T-helper 2 cell (primary cell): ENCODE data around the gene SLC12A7.

Experiments
- DNase-seq, 5 experiments: peaks; one replicate each; pipeline versions ENCODE4 v3.0.0 to v3.0.0-alpha.2; 2012 to 2022

Gene SLC12A7

DNA sequence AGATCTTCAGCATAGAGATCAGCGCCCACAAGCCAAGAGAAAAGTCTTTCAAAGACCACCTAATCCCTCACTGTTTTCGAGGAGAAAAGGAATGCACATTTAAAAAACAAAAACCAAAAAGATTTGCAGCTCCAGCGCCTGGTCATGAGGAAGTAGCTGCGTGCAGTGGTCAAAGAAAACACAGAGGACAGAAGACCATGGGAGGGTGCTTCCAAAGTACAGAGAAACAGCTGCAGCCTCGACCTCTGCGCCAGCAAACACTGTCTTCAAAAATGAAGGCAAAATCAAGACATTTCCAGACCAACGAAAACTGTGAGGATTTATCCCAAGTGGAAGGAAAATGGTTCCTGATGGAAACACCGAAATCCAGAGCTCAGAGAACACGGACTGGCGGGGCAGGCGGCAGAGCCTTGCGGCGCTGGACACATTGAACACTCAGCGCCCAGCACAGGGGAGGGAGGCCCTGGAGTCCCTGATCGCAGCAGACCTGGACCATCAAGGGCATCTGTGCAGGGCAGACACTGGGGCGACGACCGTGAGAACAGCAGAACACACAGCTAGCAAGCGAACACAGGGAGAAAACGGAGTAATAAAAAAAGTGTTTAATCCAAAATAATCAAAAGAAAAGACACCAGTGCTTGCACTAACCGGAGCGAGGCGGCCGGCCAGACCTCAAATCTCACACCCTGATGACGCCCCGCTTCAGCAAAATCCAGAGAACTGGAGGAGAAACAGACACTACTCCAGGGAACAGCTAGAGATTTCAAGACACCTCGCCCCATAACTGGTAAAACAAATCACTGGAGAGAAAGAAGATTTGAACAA is 12.6 kb upstream of the SLC12A7 start:
- no peak for DNase-seq

DNA sequence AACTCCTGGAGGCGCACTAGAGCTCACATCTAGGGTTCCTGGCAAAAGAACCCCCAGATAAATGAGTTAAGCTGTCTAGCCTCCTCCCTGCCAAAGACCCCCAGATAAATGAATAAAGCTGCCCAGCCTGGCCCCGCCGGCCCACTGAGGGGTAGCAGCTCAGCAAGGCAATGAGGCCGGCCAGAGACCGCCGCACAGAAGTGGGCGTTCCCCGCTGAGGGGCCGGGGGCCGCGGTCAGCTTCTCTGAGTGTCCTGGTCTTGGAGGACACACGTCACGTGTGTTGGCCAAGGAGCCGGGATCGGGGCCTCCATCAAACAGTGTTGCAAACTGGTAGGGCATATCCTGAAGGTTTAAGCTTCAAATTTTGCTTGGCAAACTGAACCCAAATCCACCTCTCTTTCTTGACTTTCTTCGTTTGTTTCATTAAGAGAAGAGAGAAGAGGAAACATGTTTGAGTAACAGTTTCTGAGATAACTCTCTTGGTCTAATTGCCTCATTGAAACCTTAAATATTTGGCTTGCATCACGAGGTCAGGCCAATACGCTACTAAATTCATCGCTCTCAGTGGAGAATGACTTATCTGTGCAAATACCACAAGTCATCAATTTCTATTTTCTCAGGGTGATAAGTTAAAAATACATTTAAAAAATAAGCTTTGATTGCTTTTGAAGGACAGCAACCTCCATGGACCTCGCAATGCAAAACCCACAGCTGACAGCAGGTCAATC is 11.7 kb upstream of the SLC12A7 start:
- DNase-seq, result no peak

- no peak for DNase-seq
These were observed 10.8 kb upstream of the SLC12A7 start for GRCh38 chr5:1122511-1123294.

DNA sequence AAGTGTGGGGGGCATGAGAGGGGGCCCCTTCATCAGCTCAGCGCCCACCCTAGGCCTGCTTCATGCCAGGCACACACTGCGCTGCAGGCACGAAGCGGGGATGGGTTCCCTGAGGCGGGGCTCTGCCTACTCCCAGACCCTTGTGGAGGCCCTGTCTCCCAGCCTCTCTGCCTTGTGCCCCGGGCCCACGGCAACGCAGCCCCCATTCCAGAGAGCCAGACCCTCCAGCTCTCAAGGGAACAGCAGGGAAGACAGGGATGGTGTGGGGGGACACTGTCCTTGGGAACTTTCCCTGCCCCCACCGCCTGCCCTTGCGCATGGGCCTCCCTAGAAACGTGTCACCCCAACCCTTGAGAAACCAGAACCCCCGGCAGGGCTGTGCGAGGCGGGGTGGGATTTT is 10.0 kb upstream of the SLC12A7 start:
- no peak for DNase-seq

- DNase-seq, result no peak
These were observed 9.2 kb upstream of the SLC12A7 start for GRCh38 chr5:1121044-1121443.

DNA sequence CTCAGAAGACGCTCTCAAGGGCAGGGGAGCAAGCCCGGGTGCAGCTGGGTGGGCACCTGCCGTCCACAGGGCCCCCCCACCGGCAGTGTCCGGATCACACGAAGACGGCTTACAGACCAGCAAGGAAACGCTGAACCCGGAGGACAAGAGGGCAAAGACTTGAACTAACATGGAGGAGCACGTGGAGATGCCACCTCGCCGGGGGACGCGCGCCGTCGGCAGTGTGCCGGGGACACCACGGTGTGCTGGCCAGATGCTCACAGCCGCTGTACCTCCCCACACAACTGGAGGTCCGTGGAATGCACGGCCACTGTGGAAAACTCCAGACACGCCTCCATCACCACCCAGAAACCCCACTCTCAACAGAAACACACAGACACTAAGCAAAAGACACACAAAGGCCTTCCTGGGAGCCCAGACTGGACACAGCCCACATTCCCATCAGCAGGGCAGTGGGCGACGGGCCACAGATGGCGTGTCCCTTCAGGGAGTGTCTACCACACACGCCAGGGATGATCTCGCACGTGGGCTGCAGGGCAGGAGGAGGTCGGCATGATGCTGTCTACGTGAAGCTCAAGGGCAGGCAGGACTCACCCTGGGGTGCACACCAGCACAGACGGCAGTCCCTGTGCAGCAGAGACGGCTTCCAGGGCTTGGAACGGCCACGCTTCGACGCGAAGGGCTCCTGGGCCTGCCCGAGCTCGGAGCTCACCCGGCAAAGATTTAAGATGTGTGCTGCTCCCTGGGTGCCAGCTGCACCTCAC is 8.6 kb upstream of the SLC12A7 start:
- DNase-seq, result no peak

DNA sequence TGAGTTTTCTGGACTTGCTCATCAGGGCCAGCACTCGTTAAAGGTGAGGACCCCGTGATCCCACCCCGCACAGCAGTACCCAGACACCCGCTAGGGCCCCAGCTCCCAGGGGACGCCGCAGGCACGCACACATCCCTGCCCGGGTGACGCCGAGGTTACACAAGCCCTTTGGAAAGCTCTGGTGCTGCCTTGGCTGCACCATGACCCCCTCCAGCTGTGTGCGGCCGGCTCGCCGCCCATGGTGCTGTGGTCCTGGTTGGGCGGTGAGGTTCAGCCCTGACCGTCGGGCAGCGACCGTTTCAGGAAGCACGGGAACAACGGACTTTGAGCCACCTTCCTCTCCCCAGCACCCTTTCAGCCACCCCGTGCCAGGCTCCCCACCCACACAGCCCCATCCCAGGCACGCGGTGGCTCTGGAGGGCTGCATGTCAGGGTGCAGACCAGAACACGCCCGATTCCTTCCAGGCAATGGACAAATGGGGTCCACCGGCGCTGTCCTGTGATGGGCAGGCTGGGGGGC is 7.5 kb upstream of the SLC12A7 start:
- DNase-seq, result no peak

- no peak for DNase-seq
These were observed 6.9 kb upstream of the SLC12A7 start for GRCh38 chr5:1118738-1119137.

GRCh38 chr5:1118231-1118698 is 6.4 kb upstream of the SLC12A7 start:
- no peak for DNase-seq

GRCh38 chr5:1116977-1117376 is 5.1 kb upstream of the SLC12A7 start:
- no peak for DNase-seq

- no peak for DNase-seq
These were observed 4.4 kb upstream of the SLC12A7 start for GRCh38 chr5:1116109-1116740.

- DNase-seq, result no peak
These were observed 3.4 kb upstream of the SLC12A7 start for GRCh38 chr5:1115123-1115815.

GRCh38 chr5:1113805-1114586 is 2.1 kb upstream of the SLC12A7 start:
- no peak for DNase-seq

GRCh38 chr5:1113332-1113690 is 1.4 kb upstream of the SLC12A7 start:
- no peak for DNase-seq

DNA sequence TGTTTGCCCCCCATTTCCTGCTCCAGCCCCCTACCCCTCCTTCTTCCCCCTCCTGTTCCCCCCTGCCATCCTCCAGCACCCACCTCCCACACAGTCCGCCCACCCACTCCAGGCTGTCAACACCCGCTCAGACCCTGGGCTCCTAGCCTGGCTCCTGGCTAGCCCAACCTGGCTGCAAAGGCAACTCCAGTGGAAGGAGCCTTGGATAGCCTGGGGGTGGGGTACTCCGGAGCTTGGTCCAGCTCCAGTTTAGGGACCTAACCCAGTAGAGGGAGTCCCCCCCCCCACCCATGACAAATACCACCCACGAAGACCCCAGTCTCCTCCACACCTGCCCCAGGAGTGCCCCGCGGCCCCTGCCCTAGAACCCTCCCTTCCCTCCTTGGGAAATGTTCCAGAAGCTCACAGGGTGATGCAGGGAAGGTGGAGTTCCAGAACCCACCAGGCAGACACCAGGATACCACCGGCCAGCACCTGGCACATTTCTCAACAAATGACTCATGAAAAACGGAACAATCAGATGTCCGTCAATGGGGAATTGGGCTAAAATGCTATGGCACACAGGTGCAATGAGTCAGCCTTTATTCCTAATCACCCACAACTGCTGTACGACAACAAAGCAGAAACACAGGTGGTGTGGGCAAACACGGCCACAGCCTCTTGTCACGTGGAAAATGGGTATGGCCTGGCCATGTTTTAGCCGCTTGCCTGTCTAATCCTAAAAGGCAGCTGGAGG is 901 bp upstream of the SLC12A7 start:
- DNase-seq, result no peak

GRCh38 chr5:1111241-1111726 is 579 bp downstream of the SLC12A7 start:
- DNase-seq, result peak in 2 of 5 experiments; percentile 23 to 32

GRCh38 chr5:1110307-1111240 is 1.3 kb downstream of the SLC12A7 start:
- no peak for DNase-seq
